KMS-11 (cell line): ENCODE data around the gene GLT8D1.
A peak's percentile ranks its signal among the peaks of the same experiment; 100 is the strongest.

Experiments used
- H2AFZ ChIP-seq: fragments of 200-600 bp; sonication (generic); 2 replicates; pipeline ENCODE4 v1.6.1; 2016; ENCODE audit warnings: antibody characterized with exemption, mixed run types, low read depth
- H3K27ac ChIP-seq: fragments of 200-600 bp; sonication (generic); 2 replicates; pipeline ENCODE4 v1.6.1; 2016; ENCODE audit warnings: mild to moderate bottlenecking, mixed run types
- H3K27me3 ChIP-seq: fragments of 200-600 bp; sonication (generic); 2 replicates; pipeline ENCODE4 v1.6.1; 2017; ENCODE audit warnings: mild to moderate bottlenecking, low read depth, mixed run types, moderate library complexity; ENCODE audit not compliant: insufficient read depth
- H3K36me3 ChIP-seq: fragments of 200-600 bp; sonication (generic); 2 replicates; pipeline ENCODE4 v1.6.1; 2017; ENCODE audit warnings: mild to moderate bottlenecking, mixed run types; ENCODE audit not compliant: insufficient read depth
- H3K4me1 ChIP-seq: fragments of 200-600 bp; sonication (generic); 2 replicates; pipeline ENCODE4 v1.6.1; 2016; ENCODE audit warnings: mild to moderate bottlenecking, low read depth, mixed run types; ENCODE audit not compliant: poor library complexity, severe bottlenecking
- H3K4me2 ChIP-seq: fragments of 200-600 bp; sonication (generic); 2 replicates; pipeline ENCODE4 v1.7.0; 2016; ENCODE audit warnings: mild to moderate bottlenecking, mixed run types
- H3K4me3 ChIP-seq: fragments of 200-600 bp; sonication (generic); IDR thresholded peaks from 2 replicates; pipeline ENCODE4 v1.6.1; 2017; ENCODE audit warnings: low read depth, low read length, mixed read lengths; ENCODE audit not compliant: insufficient read depth
- H3K79me2 ChIP-seq: fragments of 200-600 bp; sonication (generic); 2 replicates; pipeline ENCODE4 v1.6.1; 2016; ENCODE audit warnings: low read depth, mixed run types; ENCODE audit not compliant: insufficient read depth
- H3K9ac ChIP-seq: fragments of 200-600 bp; sonication (generic); 2 replicates; pipeline ENCODE4 v1.6.1; 2016; ENCODE audit warnings: mild to moderate bottlenecking, mixed run types
- H4K20me1 ChIP-seq: fragments of 200-600 bp; sonication (generic); 2 replicates; pipeline ENCODE4 v1.6.1; 2016; ENCODE audit warnings: mild to moderate bottlenecking, mixed run types; ENCODE audit not compliant: insufficient read depth
- TF ChIP-seq, protein P1 (sequence below): fragments of 200-600 bp; sonication (generic); conservative IDR thresholded peaks from 2 replicates; pipeline ENCODE4 v1.6.1; 2017; ENCODE audit warnings: low read depth, mild to moderate bottlenecking, antibody characterized with exemption, low read length, moderate library complexity, mixed read lengths

Gene GLT8D1

GRCh38 chr3:52715714-52716305 lies 10.2 kb upstream of the GLT8D1 start:
- Histone ChIP-seq H3K4me1 (peaks cover 10% of the 10 kb centered on the region), H3K79me2 (no peaks in the 10 kb centered on the region), H3K4me2 (no peak overlapping the region), H3K36me3 (no peaks in the 10 kb centered on the region), H3K4me3 (no peak overlapping the region), H2AFZ (no peak overlapping the region), H3K27ac (no peak overlapping the region), H4K20me1 (no peaks in the 10 kb centered on the region), H3K27me3 (no peaks in the 10 kb centered on the region), H3K9ac (no peak overlapping the region)
- TF ChIP-seq, protein P1, sequence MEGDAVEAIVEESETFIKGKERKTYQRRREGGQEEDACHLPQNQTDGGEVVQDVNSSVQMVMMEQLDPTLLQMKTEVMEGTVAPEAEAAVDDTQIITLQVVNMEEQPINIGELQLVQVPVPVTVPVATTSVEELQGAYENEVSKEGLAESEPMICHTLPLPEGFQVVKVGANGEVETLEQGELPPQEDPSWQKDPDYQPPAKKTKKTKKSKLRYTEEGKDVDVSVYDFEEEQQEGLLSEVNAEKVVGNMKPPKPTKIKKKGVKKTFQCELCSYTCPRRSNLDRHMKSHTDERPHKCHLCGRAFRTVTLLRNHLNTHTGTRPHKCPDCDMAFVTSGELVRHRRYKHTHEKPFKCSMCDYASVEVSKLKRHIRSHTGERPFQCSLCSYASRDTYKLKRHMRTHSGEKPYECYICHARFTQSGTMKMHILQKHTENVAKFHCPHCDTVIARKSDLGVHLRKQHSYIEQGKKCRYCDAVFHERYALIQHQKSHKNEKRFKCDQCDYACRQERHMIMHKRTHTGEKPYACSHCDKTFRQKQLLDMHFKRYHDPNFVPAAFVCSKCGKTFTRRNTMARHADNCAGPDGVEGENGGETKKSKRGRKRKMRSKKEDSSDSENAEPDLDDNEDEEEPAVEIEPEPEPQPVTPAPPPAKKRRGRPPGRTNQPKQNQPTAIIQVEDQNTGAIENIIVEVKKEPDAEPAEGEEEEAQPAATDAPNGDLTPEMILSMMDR: no peak

DNA sequence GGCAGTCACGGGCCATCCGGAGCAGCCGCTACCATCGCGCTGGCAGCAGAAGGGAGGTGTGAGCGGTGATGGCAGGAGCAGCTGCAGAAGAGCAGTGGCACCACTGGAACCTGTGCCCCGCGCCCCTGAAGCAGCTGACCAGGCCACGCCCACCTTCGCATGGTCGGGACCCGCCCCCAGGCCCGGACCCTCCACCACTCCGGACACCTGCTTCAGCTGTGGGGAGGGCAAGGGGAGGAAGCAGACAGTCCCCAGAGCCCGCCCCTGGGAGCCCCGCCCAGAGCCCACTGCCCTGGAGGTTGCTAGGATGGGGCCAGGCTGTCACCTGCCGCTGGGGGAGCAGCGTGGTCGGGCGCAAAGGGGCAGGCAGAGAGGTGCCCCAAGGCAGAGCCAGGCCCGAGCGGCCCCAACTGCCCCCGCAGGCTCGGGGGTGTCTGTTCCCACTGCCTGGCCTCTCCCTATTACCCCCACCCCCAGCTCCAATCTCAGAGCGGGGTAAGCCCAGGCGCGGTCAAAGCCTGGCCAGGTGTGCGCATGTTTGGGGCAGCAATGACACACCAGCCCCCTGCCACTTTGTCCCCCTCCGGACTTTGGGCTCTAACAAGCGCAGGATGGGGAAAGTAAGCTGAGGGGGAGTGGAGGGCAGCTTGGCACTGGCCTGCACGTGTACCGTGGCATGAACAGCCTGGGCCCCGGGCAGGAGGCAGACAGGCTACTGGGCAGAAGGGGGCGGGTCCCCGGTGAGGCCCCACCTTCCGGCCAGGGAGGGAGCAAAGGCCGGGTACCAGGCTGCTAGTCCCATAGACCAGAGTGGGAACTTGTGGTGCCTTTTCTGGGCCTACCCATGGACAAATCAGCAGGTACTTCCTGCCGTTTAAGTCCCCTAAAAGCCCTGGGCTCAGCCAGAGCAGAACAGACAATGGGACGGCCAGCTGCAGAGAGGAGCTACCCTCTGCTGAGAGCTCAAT lies 9.0 kb upstream of the GLT8D1 start:
- Histone ChIP-seq H3K4me2 (no peak overlapping the region), H3K9ac (no peak overlapping the region)

DNA sequence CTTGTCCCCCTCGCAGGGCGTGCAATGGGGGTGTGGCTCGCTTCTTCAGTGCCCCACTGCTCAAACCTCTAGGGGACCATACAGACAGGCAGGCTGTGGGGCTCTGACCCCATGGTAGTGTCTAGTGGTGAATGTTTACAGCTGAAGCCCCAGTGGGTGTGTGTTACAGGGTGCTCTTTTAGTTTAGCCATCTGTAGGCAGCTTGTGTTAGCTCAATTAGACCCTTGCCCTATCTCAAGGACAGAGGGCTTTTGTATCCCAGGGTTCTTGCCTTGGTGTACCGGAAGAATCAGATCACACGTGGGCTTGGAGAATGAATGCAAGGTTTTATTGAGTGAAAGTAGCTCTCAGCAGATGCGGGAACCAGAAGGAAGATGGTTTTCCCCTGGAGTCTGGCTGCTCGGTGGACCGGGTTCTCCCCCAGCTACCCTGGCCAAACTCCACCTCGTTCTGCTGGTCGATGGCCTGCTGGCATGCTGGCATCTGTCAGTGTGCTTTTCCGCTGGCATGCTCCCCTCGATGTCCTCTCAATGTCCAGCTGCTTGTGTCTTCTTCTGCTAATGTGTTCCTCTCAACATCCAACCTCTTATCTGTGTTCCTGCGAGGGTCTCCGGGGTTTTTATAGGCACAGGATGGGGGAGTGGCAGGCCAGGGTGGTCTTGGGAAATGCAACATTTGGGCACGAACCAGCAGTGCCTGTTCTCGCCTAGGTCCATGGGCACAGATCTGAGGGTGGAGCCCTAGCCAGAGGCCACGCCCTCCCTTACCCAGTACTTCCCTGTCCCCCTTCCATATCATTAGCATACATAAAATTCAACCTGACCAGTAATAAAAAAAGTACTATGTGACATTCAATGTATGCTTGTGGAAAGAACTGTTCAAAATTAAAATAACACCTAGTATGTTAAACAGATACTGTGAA lies 7.0 kb upstream of the GLT8D1 start:
- Histone ChIP-seq H3K4me1 (peaks cover 41% of the 10 kb centered on the region), H3K4me2 (no peak overlapping the region), H2AFZ (no peak overlapping the region), H3K27me3 (no peaks in the 10 kb centered on the region), H3K4me3 (no peak overlapping the region), H3K79me2 (no peaks in the 10 kb centered on the region; the same call in 1 of the 2 replicates), H3K9ac (no peak overlapping the region), H3K36me3 (no peaks in the 10 kb centered on the region), H3K27ac (no peak overlapping the region), H4K20me1 (no peaks in the 10 kb centered on the region)
- TF ChIP-seq, protein P1: no peak

More for the DNA sequence above, 9.0 kb upstream of the GLT8D1 start:
- Histone ChIP-seq H3K79me2 (no peaks in the 10 kb centered on the region; the same call in 1 of the 2 replicates), H3K4me1 (peaks cover 22% of the 10 kb centered on the region), H2AFZ (no peak overlapping the region), H3K27me3 (no peaks in the 10 kb centered on the region), H3K27ac (no peak overlapping the region), H3K4me3 (no peak overlapping the region), H4K20me1 (no peaks in the 10 kb centered on the region), H3K36me3 (no peaks in the 10 kb centered on the region)
- TF ChIP-seq, protein P1: no peak

- H3K36me3 ChIP-seq: no peaks in the 10 kb centered on the region
- no peak overlapping the region for H3K9ac ChIP-seq
- H3K4me2 ChIP-seq: peak overlapping the region; percentile 42; the same call in 1 of the 2 replicates
Observed at GRCh38 chr3:52710512-52710911, 4.9 kb upstream of the GLT8D1 start.

More at GRCh38 chr3:52710512-52710911, 4.9 kb upstream of the GLT8D1 start:
- no peak overlapping the region for H3K4me3 ChIP-seq
- TF ChIP-seq, protein P1: no peak
- no peaks in the 10 kb centered on the region for H3K27me3 ChIP-seq
- no peak overlapping the region for H2AFZ ChIP-seq
- peaks cover 41% of the 10 kb centered on the region for H3K4me1 ChIP-seq
- no peaks in the 10 kb centered on the region for H4K20me1 ChIP-seq
- peaks cover 14% of the 10 kb centered on the region for H3K79me2 ChIP-seq
- H3K27ac ChIP-seq: peak overlapping the region; percentile 38; the same call in 1 of the 2 replicates
